ENCODE measurements around the gene CBX6.

The CBX6 gene

GRCh38 chr22:38840129-38840528 lies 31.9 kb downstream of the CBX6 start:
- DNase-seq (ENCODE audit: low spot score), result no peak

- no peak for DNase-seq (ENCODE audit: low spot score)
Observed at GRCh38 chr22:38839686-38840085, 32.3 kb downstream of the CBX6 start.

GRCh38 chr22:38837414-38837928 lies 34.5 kb downstream of the CBX6 start:
- no peak for DNase-seq (ENCODE audit: low spot score)

- peak; percentile 63 for DNase-seq (ENCODE audit: low spot score)
Observed at GRCh38 chr22:38835888-38836301, 36.1 kb downstream of the CBX6 start.

GRCh38 chr22:38834991-38835390 lies 37.0 kb downstream of the CBX6 start:
- no peak for DNase-seq (ENCODE audit: low spot score)

- no peak for DNase-seq (ENCODE audit: low spot score)
Observed at GRCh38 chr22:38834215-38834953, 37.6 kb downstream of the CBX6 start.

- no peak for DNase-seq (ENCODE audit: low spot score)
Observed at GRCh38 chr22:38833061-38833460, 39.0 kb downstream of the CBX6 start.

- DNase-seq (ENCODE audit: low spot score), result no peak
Observed at GRCh38 chr22:38832005-38832978, 39.7 kb downstream of the CBX6 start.

GRCh38 chr22:38831166-38831945 lies 40.7 kb downstream of the CBX6 start:
- DNase-seq (ENCODE audit: low spot score), result peak; percentile 25

GRCh38 chr22:38830845-38831108 lies 41.2 kb downstream of the CBX6 start:
- no peak for DNase-seq (ENCODE audit: low spot score)

GRCh38 chr22:38830026-38830844 lies 41.8 kb downstream of the CBX6 start:
- DNase-seq (ENCODE audit: low spot score), result no peak

- DNase-seq (ENCODE audit: low spot score), result no peak
Observed at GRCh38 chr22:38829485-38829884, 42.5 kb downstream of the CBX6 start.

- no peak for DNase-seq (ENCODE audit: low spot score)
Observed at GRCh38 chr22:38828616-38829205, 43.3 kb downstream of the CBX6 start.

- no peak for DNase-seq (ENCODE audit: low spot score)
Observed at GRCh38 chr22:38828191-38828590, 43.8 kb downstream of the CBX6 start.

GRCh38 chr22:38827510-38827909 lies 44.5 kb downstream of the CBX6 start:
- no peak for DNase-seq (ENCODE audit: low spot score)

GRCh38 chr22:38826801-38827200 lies 45.2 kb downstream of the CBX6 start:
- no peak for DNase-seq (ENCODE audit: low spot score)

GRCh38 chr22:38826386-38826785 lies 45.6 kb downstream of the CBX6 start:
- no peak for DNase-seq (ENCODE audit: low spot score)

- peak; percentile 83 for DNase-seq (ENCODE audit: low spot score)
Observed at GRCh38 chr22:38824585-38824984, 47.4 kb downstream of the CBX6 start.

- no peak for DNase-seq (ENCODE audit: low spot score)
Observed at GRCh38 chr22:38823637-38824036, 48.4 kb downstream of the CBX6 start.

- DNase-seq (ENCODE audit: low spot score), result no peak
Observed at GRCh38 chr22:38823076-38823475, 48.9 kb downstream of the CBX6 start.

- no peak for DNase-seq (ENCODE audit: low spot score)
Observed at GRCh38 chr22:38820020-38820419, 52.0 kb downstream of the CBX6 start.

Data from RKO (cell line).